ENCODE measurements around the gene ABTB2. TPM values are rescaled to one million over a fixed set of nuclear protein-coding genes. Genes with fewer than 3 reads are reported as not detected.

The ABTB2 gene
- total and polyA plus RNA-seq, 2 donors (not counting 1 experiment from before 2014, with no cell fraction given) = 1.0 to 5.8 TPM

- H3K9ac ChIP-seq (ENCODE audit: insufficient read depth, low read length) = no peak overlapping the region
- H3K79me2 ChIP-seq (ENCODE audit: control insufficient read depth, insufficient read depth, low read length) = no peaks in the 10 kb centered on the region
- H3K27ac ChIP-seq (ENCODE audit: insufficient read depth, low read length) = no peak overlapping the region
- H3K4me3 ChIP-seq (replicated peaks in 1 of 4; ENCODE audit: control extremely low read depth in 1 of 4, insufficient read depth in 1 of 4, low read depth in 3 of 4, low read length in 4 of 4) = no peak overlapping the region
- H2AFZ ChIP-seq (ENCODE audit: low read length) = no peak overlapping the region
- H3K9me3 ChIP-seq (ENCODE audit: control insufficient read depth, insufficient read depth, low read depth, low read length) = no peaks in the 10 kb centered on the region
- H4K20me1 ChIP-seq (ENCODE audit: control insufficient read depth, extremely low read depth, insufficient read depth, low read length) = no peaks in the 10 kb centered on the region
- no peak overlapping the region for H3K4me2 ChIP-seq (ENCODE audit: extremely low read depth, insufficient read depth, low read length)
- H3K36me3 ChIP-seq (ENCODE audit: control insufficient read depth, insufficient read depth, low read length) = peaks cover 17% of the 10 kb centered on the region
- H3K4me1 ChIP-seq (ENCODE audit: control insufficient read depth, extremely low read depth, insufficient read depth, low read length) = peaks cover 2% of the 10 kb centered on the region
- DNase-seq (ENCODE audit: low read depth in 2 of 2) = no peak
- H3K27me3 ChIP-seq (ENCODE audit: control insufficient read depth, insufficient read depth, low read length) = no peaks in the 10 kb centered on the region
- TF ChIP-seq, protein P1, sequence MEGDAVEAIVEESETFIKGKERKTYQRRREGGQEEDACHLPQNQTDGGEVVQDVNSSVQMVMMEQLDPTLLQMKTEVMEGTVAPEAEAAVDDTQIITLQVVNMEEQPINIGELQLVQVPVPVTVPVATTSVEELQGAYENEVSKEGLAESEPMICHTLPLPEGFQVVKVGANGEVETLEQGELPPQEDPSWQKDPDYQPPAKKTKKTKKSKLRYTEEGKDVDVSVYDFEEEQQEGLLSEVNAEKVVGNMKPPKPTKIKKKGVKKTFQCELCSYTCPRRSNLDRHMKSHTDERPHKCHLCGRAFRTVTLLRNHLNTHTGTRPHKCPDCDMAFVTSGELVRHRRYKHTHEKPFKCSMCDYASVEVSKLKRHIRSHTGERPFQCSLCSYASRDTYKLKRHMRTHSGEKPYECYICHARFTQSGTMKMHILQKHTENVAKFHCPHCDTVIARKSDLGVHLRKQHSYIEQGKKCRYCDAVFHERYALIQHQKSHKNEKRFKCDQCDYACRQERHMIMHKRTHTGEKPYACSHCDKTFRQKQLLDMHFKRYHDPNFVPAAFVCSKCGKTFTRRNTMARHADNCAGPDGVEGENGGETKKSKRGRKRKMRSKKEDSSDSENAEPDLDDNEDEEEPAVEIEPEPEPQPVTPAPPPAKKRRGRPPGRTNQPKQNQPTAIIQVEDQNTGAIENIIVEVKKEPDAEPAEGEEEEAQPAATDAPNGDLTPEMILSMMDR (conservative IDR thresholded peaks at IDR 0.05 in 1 of 2, IDR thresholded peaks at IDR 0.05 in 1 of 2; ENCODE audit: low read depth in 1 of 2, low read length in 2 of 2) = no peak
- TF ChIP-seq EZH2 (IDR thresholded peaks at IDR 0.05; ENCODE audit: low read length, missing control alignments) = no peak
These were observed 229.0 kb downstream of the ABTB2 start for GRCh38 chr11:34128824-34129223.

- peaks cover 16% of the 10 kb centered on the region for H3K36me3 ChIP-seq (ENCODE audit: control insufficient read depth, insufficient read depth, low read length)
These were observed 230.6 kb downstream of the ABTB2 start for GRCh38 chr11:34126959-34127848.

More at GRCh38 chr11:34126959-34127848, 230.6 kb downstream of the ABTB2 start:
- Histone ChIP-seq H4K20me1 (ENCODE audit: control insufficient read depth, extremely low read depth, insufficient read depth, low read length) (no peaks in the 10 kb centered on the region), H3K9me3 (ENCODE audit: control insufficient read depth, insufficient read depth, low read depth, low read length) (no peaks in the 10 kb centered on the region), H3K27me3 (ENCODE audit: control insufficient read depth, insufficient read depth, low read length) (no peaks in the 10 kb centered on the region), H3K9ac (ENCODE audit: insufficient read depth, low read length) (no peak overlapping the region), H3K79me2 (ENCODE audit: control insufficient read depth, insufficient read depth, low read length) (no peaks in the 10 kb centered on the region), H2AFZ (ENCODE audit: low read length) (no peak overlapping the region), H3K4me3 (replicated peaks in 1 of 4; ENCODE audit: control extremely low read depth in 1 of 4, insufficient read depth in 1 of 4, low read depth in 3 of 4, low read length in 4 of 4) (no peak overlapping the region), H3K4me2 (ENCODE audit: extremely low read depth, insufficient read depth, low read length) (peak overlapping the region; percentile 33), H3K27ac (ENCODE audit: insufficient read depth, low read length) (peak overlapping the region; percentile 46), H3K4me1 (ENCODE audit: control insufficient read depth, extremely low read depth, insufficient read depth, low read length) (peaks cover 2% of the 10 kb centered on the region)
- no peak for TF ChIP-seq EZH2 (IDR thresholded peaks at IDR 0.05; ENCODE audit: low read length, missing control alignments)
- TF ChIP-seq, protein P1 (conservative IDR thresholded peaks at IDR 0.05 in 1 of 2, IDR thresholded peaks at IDR 0.05 in 1 of 2; ENCODE audit: low read depth in 1 of 2, low read length in 2 of 2) = no peak
- DNase-seq (ENCODE audit: low read depth in 2 of 2) = no peak
